GM21360 (cell line): ENCODE measurements around the gene PPFIBP2.

ENCODE experiments used
- ATAC-seq: cut with Tn5 transposase; IDR thresholded peaks from one replicate; pipeline ENCODE4 v1.9.1; 2021; ENCODE audit warnings: mild to moderate bottlenecking, moderate library complexity; ENCODE audit not compliant: unreplicated experiment

PPFIBP2 gene

GRCh38 chr11:7524462-7525235 lies 10.8 kb downstream of the PPFIBP2 start:
- ATAC-seq = no peak

DNA sequence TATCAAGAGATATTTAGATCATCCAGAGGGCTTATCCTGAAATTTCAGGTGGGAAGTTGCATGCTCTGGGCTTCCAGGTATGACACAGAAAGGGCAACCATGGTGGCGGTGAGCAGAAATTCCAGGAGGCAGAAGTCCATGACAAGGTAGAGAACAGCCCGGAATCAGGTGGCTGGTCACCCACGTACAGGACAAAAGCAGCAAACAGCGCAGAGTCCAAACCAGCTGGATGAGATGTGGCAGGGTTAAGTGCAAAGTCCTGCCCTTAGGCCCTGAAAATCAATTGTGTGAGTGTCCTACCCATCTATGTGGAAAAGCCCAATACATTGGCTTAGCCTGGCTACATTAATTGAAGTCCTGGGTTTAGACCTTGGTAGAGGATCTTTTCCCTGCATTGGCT lies 11.6 kb downstream of the PPFIBP2 start:
- ATAC-seq = no peak

DNA sequence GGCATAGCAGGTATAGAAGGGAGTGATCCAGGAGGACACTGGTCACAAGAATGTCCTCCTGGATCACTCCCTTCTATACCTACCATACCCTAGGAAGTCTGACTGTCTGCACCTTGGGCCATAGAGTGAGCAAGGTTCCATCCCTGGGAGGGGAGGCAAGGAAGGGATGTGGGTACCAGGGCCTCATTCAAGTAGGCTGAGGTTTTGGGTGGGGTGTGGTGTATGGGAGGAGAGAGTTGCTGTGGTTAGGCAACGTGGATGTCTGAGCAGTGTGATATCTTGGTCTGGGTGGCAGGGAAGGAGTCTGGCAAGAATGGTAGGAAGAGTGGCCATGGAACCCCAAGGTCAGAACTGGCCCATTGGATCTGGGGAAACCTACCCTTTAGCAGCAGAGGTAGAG lies 13.2 kb downstream of the PPFIBP2 start:
- no peak for ATAC-seq

DNA sequence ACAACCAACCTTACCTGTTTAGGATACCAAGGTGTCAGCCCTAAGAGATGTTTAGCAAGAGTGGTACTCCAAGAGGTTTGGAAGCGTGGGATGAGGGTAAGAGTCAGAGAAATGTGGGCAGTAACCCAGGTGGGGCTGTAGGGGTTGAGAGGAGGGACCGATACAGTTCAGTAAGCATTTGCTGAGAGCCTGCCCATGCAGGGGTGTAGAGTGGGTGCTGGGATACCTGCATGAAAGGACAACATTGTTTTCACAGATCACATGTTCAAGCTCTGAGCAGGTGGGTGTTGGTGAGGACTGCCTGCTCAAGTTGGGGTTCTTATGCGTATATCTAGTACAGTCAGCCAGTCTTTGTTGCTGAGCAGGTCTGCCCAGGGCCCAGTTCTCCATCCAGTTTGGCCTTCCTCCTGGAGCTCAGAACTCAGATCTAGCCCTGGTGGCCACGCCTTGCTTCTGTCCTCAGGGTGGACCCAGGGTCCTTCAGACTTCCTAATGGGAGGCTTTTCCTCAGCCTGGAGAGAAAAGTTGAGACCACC lies 14.8 kb downstream of the PPFIBP2 start:
- ATAC-seq = no peak

- ATAC-seq = no peak
Measured at GRCh38 chr11:7530013-7530640, 16.3 kb downstream of the PPFIBP2 start.

GRCh38 chr11:7531011-7531410 lies 17.2 kb downstream of the PPFIBP2 start:
- peak; percentile 36 for ATAC-seq

- ATAC-seq = no peak
Measured at GRCh38 chr11:7532405-7533145, 18.8 kb downstream of the PPFIBP2 start.

DNA sequence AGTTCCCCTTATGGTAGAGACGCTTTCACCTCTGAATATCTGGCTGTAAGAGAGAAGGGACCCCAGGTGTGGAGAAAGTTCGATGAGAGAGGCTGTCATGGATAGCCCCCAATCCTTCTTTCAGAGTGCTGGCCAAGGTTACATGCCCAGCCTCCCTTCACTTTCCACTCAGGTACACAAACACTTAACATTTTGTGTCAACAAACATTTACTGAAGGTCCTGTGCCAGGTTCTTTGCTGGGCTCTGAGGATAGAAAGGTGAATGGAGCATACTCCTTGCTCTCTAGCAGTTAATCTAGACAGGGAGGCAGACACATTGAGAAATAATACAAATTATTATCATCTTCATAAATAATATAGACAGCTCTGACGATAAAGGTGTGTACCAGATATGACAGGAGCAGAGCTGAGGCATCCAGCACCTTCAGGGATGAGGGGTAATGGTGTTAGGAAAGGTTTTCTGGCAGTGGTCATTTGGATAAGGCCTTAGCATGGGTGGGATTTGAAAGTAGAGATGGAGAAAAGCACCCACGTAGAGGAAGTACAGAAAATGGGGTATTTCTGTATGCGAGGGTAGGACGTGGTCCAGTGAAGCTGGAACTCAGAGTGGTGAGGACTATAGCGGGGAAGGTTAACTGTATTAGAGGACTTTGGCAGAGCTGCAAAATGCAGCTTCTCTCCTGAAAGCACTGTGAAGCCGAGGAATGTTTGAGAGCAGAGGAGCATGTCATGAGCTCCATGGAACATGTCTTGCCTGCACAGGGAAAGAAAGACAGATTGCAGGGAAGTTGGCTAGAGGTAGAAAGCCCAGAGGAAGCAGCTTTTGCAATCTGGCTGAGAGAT lies 19.6 kb downstream of the PPFIBP2 start:
- peak; percentile 26 for ATAC-seq

DNA sequence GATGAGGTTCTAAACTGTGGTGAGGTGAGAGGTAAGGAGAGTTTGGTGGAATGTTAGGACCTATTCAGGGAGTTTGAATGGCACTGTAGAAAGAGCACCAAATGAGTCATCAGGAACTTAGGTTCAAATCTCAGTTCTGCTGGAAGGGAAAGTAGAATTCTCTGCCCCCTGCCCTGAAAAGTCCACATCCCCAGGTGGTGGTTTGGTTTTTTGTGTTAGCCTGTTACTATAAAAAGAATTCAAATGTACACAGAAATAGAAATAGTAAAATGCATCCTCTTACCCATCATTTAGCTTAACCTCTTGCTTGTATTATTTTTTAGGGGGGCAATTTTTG lies 20.2 kb downstream of the PPFIBP2 start:
- peak; percentile 63 for ATAC-seq

- no peak for ATAC-seq
Measured at GRCh38 chr11:7536100-7536499, 22.3 kb downstream of the PPFIBP2 start.

DNA sequence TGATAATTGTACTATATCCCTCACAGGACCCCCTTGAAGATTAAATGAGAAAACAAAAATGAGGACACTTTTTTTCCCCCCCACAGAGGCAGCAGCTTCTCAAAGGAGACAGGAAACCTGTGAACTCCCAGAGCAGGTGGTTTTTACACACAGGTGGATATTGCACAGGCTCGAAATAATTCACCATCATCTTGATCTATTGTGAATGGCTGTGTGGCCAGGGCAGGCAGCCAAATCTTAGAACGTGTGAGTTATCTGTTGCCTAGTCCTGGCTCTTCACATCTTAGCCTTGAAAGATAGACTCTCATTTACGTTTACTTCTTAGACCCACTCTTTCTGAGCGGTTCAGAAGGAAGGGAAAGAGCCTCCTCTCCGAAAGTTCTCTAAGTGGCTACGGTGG lies 23.5 kb downstream of the PPFIBP2 start:
- ATAC-seq = no peak

DNA sequence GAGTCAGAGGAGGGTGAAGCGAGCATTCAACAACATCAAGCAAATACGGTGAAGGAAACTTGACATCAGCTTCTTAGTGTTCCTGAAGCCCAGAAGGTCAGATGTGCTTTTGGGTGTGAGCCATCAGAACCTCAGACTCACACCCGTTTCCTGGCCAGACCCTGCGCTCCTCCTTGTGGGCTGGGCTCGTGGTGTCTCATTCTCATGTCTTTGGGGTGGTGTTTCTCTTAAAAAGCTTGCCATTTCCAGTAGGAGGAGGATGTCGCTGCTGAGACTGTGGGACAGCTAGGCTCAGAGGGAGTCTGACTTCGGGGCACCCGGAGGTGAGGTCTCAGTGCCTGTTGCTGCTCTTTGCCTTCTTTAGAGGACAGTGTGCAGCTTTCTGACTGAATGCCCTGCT lies 24.2 kb downstream of the PPFIBP2 start:
- ATAC-seq = no peak

DNA sequence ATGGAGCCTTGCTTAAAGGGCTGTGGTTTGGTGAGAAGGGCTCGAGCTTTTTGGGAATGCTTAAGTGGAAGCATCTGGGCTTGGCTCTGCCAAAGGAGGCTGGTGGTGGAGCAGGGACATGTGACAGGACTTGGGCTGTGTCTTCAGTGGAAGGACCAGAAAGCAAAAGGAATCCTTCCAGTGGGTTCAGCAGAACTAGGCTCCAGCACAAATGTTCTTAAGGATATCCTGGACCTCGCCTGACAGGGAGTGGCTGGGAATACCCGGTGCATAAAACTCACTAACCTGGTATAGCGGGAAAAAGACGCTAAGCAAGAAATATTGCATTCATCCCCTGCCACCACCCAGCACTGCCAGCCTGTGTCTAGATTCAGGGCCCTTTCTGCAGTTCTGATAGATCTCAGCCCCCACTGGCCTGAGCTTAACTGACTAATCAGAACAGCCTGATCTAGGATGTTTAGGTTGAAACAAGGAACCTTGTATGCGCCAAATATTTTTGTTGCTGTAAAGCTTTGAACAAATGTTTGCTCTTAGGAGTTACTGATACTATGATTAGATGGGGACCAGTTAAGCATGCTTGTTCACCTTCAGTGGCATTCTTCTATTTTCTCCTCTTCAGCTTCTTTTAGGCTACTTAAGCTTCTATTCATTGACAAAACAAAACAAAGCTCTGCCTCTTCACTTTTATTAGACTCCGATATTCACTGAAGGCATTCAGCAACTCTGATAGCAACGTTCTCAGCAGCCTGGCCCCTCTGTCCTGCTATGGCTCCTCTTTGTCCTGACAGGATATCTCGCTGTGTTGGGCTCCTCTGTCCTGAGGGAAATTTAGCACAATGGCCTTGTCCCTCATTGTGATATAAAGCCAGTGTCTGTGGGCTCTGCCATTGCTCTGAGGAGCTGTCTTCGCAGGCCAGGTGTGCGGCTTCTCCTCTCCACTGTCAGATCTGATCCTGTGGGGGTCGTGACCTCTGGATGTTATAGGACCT lies 25.0 kb downstream of the PPFIBP2 start:
- no peak for ATAC-seq

- ATAC-seq = no peak
Measured at GRCh38 chr11:7540830-7541555, 27.2 kb downstream of the PPFIBP2 start.

DNA sequence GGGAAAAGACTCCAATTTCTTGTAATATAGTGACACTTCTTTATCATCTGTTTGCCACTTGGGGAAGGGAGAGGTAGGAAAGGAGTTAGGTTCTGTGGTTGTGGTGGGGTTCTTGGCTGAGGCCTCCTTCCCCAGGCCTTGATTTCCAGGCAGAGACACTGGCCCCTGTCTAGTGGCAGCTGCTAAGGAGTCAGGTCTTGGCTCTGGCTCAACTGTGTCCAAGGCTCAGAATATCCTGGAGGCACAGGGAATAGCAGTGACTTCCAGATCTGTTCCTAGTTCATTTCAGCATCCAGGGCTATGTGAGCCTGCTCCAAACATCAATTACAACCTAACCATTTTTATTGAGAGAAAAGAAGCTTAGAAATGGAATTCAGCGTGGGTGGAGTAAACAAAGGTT lies 29.5 kb downstream of the PPFIBP2 start:
- ATAC-seq = no peak

DNA sequence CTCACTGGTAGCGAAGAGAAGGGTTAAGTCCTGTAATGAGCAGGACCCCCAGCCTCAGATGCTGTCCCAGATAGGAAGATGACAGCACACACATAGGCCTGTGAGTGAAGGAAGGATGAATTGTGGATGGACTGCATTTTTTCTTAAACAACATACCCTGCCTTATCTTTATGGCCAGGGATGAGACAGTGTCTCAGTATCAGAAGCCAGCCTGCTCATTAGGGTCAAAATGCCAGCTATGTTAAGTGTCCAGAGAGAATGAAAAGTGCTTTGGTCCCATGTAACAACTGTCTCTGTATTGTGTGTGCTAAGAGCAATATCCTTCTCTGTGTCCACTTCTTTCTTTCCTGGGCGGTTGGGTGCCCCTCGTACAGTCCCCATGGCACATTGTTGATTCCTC lies 30.2 kb downstream of the PPFIBP2 start:
- no peak for ATAC-seq

DNA sequence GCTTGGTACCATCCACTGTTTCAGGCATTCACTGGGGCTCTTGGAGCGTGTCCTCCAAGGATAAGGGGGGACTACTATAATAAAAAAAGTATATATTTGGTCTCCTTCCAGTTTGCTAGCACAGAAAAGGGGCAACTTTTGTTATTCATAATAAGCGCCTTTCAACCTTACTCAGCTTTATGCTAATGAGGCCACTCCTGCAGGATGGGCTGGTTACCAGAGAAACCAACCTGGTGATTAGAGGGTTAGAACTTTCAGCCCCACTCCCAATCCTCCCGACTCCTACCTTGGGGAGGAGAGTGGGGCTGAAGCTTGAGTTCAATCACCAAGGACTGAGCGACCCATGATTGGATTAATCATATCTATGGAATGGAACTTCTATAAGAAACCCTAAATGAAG lies 31.8 kb downstream of the PPFIBP2 start:
- ATAC-seq = no peak

DNA sequence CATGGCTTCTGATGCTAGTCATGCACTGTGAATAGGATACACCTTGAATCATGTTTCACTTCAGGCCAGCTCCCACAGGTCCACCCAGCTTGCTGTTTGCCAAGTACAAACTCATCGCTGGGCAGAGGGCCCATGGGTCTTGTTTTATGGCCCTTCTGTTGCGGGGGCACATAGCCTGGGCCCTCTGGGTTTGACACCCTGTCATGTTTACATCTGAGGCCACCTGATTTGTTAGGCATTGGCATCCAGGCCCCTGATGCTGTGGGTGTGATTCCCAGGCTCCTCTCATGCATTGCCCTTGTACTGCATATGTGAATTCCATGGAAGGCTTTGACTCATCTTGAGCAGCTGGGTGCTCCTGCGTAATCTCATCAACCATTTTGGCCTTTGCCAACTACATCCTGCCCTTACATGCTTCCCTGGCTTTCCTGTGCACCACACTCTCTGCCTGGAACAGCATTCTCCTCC lies 32.6 kb downstream of the PPFIBP2 start:
- ATAC-seq = no peak

- no peak for ATAC-seq
Measured at GRCh38 chr11:7547687-7548086, 33.9 kb downstream of the PPFIBP2 start.
